Sigmoid colon (tissue), 7 donors: Measurements from ENCODE around the gene RASL11B. TPM values are rescaled to one million over a fixed set of nuclear protein-coding genes. Genes with fewer than 3 reads are reported as not detected.

Experiments
- DNase-seq: peaks from one replicate; pipeline ENCODE4 v3.0.0-alpha.2; 2019
- H3K27ac ChIP-seq, 4 donors: fragments of 200-600 bp; sonication (generic); one replicate each; pipeline ENCODE4 v1.5.1; 2016 to 2019; ENCODE audit warnings: mild to moderate bottlenecking in 1 of 4
- H3K27me3 ChIP-seq, 3 donors: fragments of 200-600 bp; sonication (generic); one replicate each; pipeline ENCODE4 v1.5.1; 2019; ENCODE audit warnings: mild to moderate bottlenecking in 1 of 3
- H3K36me3 ChIP-seq, 4 donors: fragments of 200-600 bp; sonication (generic); one replicate each; pipeline ENCODE4 v1.5.1; 2016 to 2019
- H3K4me1 ChIP-seq, 4 donors: fragments of 200-600 bp; sonication (generic); one replicate each; pipeline ENCODE4 v1.5.1; 2017 to 2019
- H3K4me3 ChIP-seq, 4 donors: fragments of 200-600 bp; sonication (generic); one replicate each; pipeline ENCODE4 v1.5.1; 2017 to 2019; ENCODE audit warnings: mild to moderate bottlenecking in 2 of 4, moderate library complexity in 1 of 4
- H3K9me3 ChIP-seq, 4 donors: fragments of 200-600 bp in 3 of 4; sonication (generic) in 3 of 4; one replicate each; pipeline versions ENCODE4 v1.5.1 to v1.6.1; 2013 to 2019
- EP300 ChIP-seq, 4 donors: sonication (generic); formaldehyde crosslinking; IDR thresholded peaks; one replicate each; pipeline ENCODE4 v1.6.1; 2017; ENCODE audit warnings: antibody characterized with exemption in 4 of 4
- POLR2A ChIP-seq, 2 donors: fragments of 450-650 bp; IDR thresholded peaks; one replicate each; pipeline ENCODE4 v1.6.1; 2016; ENCODE audit warnings: antibody characterized with exemption in 2 of 2, mild to moderate bottlenecking in 2 of 2, moderate library complexity in 2 of 2
- POLR2AphosphoS5 ChIP-seq, 4 donors: sonication (generic); formaldehyde crosslinking; IDR thresholded peaks; one replicate each; pipeline ENCODE4 v1.6.1; 2017; ENCODE audit warnings: antibody characterized with exemption in 4 of 4
- WGBS, 2 donors: extraction: QIAGEN DNeasy Blood & Tissue Kit; methylation state at CpG; one replicate each; pipeline ENCODE4 v1.1.7; 2013; 5-methylcytosine and 5-hydroxymethylcytosine counted together
- intact Hi-C: fragments of 100-400 bp; cut with DNase I; formaldehyde crosslinking; loops from one replicate; pipeline ENCODE4 v1.15.1; 2023
- polyA plus RNA-seq, 3 donors: library from polyadenylated mRNA; stranded (reverse); fragments of 200-250 nt; gene quantifications; one replicate each; pipeline ENCODE4 v1.2.3, GENCODE V29; 2013
- total RNA-seq, 4 donors: library from RNA; depleted of rRNA; stranded (reverse); fragments of >200 nt; gene quantifications; one replicate each; pipeline ENCODE4 v1.1.0, GENCODE V29; 2016
- TF ChIP-seq, protein P1 (sequence below), 4 experiments: fragments of 450-650 bp in 3 of 4; fragments of 200-600 bp in 1 of 4; IDR thresholded peaks; one replicate each; pipeline ENCODE4 v1.5.1; 2016 to 2019; ENCODE audit warnings: antibody characterized with exemption in 4 of 4, mild to moderate bottlenecking in 3 of 4, moderate library complexity in 2 of 4
- donor health status: healthy with polysubstance abuse.
- donor health status: Bipolar disorder and iron deficiency.
- donor health status: healthy.

RASL11B gene
- total and polyA plus RNA-seq, 7 donors, result 0.36 to 2.2 (median 0.66) TPM; not detected in 2

DNA sequence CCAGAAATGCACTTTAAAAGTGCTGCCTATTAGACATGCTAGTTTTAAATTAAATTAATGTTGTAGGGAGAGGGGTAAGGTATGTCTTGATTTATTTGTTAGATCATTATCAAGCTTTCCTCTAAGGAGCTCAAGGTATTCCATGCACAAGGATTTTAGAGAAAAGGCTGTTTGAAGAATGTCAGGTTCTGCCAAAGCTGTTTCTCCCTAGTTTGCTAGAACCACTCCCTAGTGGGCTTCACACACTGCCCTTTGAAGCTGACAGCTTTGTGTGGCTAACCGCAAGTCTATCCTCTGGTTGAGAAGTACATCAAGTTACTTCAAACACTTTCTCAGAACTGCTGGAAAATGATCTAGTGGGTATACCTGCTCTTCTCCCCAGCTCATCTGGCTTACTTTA is 32.3 kb downstream of the RASL11B start:
- Histone ChIP-seq H3K27me3 (no peaks in the 10 kb centered on the region), H3K9me3 (no peaks in the 10 kb centered on the region), H3K4me3 (no peak overlapping the region), H3K27ac (no peak overlapping the region), H3K36me3 (no peaks in the 10 kb centered on the region), H3K4me1 (no peaks in the 10 kb centered on the region)
- DNase-seq, result no peak
- no peak for TF ChIP-seq EP300 (IDR thresholded peaks at IDR 0.05)
- TF ChIP-seq, protein P1, sequence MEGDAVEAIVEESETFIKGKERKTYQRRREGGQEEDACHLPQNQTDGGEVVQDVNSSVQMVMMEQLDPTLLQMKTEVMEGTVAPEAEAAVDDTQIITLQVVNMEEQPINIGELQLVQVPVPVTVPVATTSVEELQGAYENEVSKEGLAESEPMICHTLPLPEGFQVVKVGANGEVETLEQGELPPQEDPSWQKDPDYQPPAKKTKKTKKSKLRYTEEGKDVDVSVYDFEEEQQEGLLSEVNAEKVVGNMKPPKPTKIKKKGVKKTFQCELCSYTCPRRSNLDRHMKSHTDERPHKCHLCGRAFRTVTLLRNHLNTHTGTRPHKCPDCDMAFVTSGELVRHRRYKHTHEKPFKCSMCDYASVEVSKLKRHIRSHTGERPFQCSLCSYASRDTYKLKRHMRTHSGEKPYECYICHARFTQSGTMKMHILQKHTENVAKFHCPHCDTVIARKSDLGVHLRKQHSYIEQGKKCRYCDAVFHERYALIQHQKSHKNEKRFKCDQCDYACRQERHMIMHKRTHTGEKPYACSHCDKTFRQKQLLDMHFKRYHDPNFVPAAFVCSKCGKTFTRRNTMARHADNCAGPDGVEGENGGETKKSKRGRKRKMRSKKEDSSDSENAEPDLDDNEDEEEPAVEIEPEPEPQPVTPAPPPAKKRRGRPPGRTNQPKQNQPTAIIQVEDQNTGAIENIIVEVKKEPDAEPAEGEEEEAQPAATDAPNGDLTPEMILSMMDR (IDR thresholded peaks at IDR 0.05), result no peak
- no peak for TF ChIP-seq POLR2AphosphoS5 (IDR thresholded peaks at IDR 0.05)
- TF ChIP-seq POLR2A (IDR thresholded peaks at IDR 0.05), result no peak
- intact Hi-C loops, result no loop called here
- WGBS, 2 donors, result 90 to 97% methylated on average over 1 of the region's 1 CpG

DNA sequence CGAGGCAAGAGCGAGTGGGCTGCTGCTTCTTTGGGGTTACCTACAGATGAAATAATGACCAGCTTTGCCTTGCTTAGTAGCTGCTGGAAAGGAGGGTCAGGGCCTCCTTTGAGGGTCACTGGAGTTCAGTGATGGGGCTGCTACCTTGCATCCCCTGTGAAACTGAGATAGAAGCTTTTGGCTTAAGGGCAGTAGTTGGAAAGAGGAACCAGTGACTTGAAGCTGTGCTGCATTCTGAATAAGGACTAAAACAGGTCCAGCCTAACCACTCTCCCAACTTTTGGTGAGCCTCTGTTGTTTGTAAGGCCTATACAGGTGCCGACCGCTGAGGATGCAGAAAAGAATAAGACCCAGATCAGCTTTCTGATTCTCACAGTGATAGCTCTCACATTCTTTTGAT is 41.2 kb downstream of the RASL11B start:
- intact Hi-C loops, result no loop called here
- Histone ChIP-seq H3K4me3 (no peak overlapping the region), H3K27me3 (no peaks in the 10 kb centered on the region), H3K27ac (no peak overlapping the region), H3K9me3 (no peaks in the 10 kb centered on the region), H3K36me3 (no peaks in the 10 kb centered on the region), H3K4me1 (no peaks in the 10 kb centered on the region)
- WGBS, 2 donors, result 96 to 97% methylated on average over 4 of the region's 4 CpGs
- no peak for DNase-seq
- TF ChIP-seq POLR2AphosphoS5 (IDR thresholded peaks at IDR 0.05) (no peak), POLR2A (IDR thresholded peaks at IDR 0.05) (no peak), EP300 (IDR thresholded peaks at IDR 0.05) (no peak)
- TF ChIP-seq, protein P1 (IDR thresholded peaks at IDR 0.05), result no peak

DNA sequence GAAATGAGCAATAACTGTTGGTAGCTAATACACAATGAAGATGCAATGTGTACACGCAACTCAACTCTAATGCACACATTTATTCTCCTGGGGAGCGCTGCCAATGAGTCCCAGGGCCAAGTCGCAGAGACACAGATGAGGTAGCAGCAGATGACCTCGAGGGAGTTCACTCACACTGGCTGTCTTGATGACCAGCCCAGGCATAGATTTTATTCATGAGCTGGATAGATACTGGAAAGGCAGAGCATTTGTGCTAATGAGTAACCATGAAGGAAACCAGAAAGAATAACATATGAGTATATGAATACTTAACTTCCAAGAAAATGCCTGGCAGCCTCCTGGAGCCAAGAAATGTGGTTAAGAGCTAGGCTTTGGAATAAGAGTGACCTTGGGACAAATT is 42.3 kb downstream of the RASL11B start:
- WGBS, 2 donors, result 92 to 95% methylated on average over 4 of the region's 4 CpGs
- intact Hi-C loops, result no loop called here
- Histone ChIP-seq H3K27me3 (no peaks in the 10 kb centered on the region), H3K4me3 (no peak overlapping the region), H3K4me1 (no peaks in the 10 kb centered on the region), H3K27ac (no peak overlapping the region), H3K9me3 (no peaks in the 10 kb centered on the region), H3K36me3 (no peaks in the 10 kb centered on the region)
- DNase-seq, result no peak
- TF ChIP-seq POLR2AphosphoS5 (IDR thresholded peaks at IDR 0.05) (no peak), POLR2A (IDR thresholded peaks at IDR 0.05) (no peak), EP300 (IDR thresholded peaks at IDR 0.05) (no peak)
- TF ChIP-seq, protein P1 (IDR thresholded peaks at IDR 0.05), result no peak

DNA sequence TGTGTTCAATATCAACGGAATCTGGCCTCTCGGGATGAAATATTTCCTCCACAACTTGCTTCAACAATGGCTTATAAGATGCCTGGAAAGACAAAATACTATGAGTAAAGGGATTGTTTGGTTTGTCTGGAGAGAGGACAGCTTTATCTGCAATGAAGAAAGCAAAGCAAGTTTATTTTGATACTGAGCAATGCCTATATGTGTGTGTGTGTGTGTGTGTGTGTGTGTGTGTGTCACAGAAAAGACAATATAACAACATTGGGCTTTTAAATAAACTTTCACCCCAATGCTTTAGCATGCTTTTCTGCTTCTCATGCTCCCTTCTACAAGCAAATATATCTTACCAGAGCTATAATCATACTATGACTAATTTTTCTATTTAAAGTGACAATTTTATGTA is 45.4 kb downstream of the RASL11B start:
- Histone ChIP-seq H3K4me3 (no peak overlapping the region), H3K9me3 (no peaks in the 10 kb centered on the region), H3K36me3 (no peaks in the 10 kb centered on the region), H3K27ac (no peak overlapping the region), H3K27me3 (no peaks in the 10 kb centered on the region), H3K4me1 (no peaks in the 10 kb centered on the region)
- TF ChIP-seq POLR2AphosphoS5 (IDR thresholded peaks at IDR 0.05), result no peak
- TF ChIP-seq EP300 (IDR thresholded peaks at IDR 0.05), result no peak
- TF ChIP-seq POLR2A (IDR thresholded peaks at IDR 0.05), result no peak
- TF ChIP-seq, protein P1 (IDR thresholded peaks at IDR 0.05), result no peak
- 86 to 92% methylated on average over 2 of the region's 2 CpGs for WGBS, 2 donors
- DNase-seq, result no peak
- intact Hi-C loops, result no loop called here

DNA sequence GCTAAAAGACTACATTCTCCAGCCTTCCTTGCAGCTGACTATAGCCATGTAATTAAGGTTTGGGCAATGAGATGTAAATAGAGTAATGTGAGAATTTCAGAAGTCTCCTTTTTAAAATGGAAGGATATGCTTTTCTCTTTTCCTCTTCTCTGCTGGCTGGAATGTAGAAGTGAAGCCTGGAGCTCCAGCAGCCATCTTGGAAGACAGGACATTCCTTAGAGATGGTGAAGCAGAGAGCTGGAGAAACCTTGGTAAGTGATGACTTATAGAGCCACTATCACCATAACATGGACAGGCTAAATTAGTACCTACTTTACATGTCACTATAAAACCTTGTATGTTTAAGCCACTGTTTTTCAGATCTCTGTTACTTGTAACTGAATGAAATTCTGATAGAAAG is 48.0 kb downstream of the RASL11B start:
- H3K4me1 ChIP-seq, result peaks cover 0 to 4% (median 0%) of the 10 kb centered on the region in 4 donors
- H3K4me3 ChIP-seq, result no peak overlapping the region
- TF ChIP-seq POLR2A (IDR thresholded peaks at IDR 0.05) (no peak), POLR2AphosphoS5 (IDR thresholded peaks at IDR 0.05) (no peak), EP300 (IDR thresholded peaks at IDR 0.05) (no peak)
- TF ChIP-seq, protein P1 (IDR thresholded peaks at IDR 0.05), result no peak
- H3K27ac ChIP-seq, result no peak overlapping the region
- H3K36me3 ChIP-seq, result no peaks in the 10 kb centered on the region
- no peaks in the 10 kb centered on the region for H3K9me3 ChIP-seq
- intact Hi-C loops, result loop anchor here (5.0 kb wide), 1 partner anchor 72 kb away; no protein-coding TSS in a partner anchor
- no peaks in the 10 kb centered on the region for H3K27me3 ChIP-seq
- DNase-seq, result no peak
